GM13976 (cell line): ENCODE measurements around the gene MLC1.

Source experiments
- DNase-seq: peaks from one replicate; pipeline ENCODE4 v3.0.0; 2012; ENCODE audit warnings: low spot score
- CTCF ChIP-seq: IDR thresholded peaks from 2 replicates; pipeline ENCODE4 v1.5.1; 2012; ENCODE audit warnings: borderline replicate concordance, mild to moderate bottlenecking; ENCODE audit not compliant: insufficient read depth; ENCODE audit errors: extremely low read depth, missing control alignments, control extremely low read depth
- in situ Hi-C: fragments of 300-500 bp; cut with MboI; formaldehyde crosslinking; loops from one replicate; pipeline ENCODE4 v1.12.0; 2022; ENCODE audit warnings: low sequenced_read_pairs, mixed read lengths, inconsistent platforms; ENCODE audit not compliant: unreplicated experiment

The MLC1 gene

GRCh38 chr22:50019316-50019715 is 65.9 kb downstream of the MLC1 start:
- in situ Hi-C loops, result no loop called here
- no peak for TF ChIP-seq CTCF
- DNase-seq, result no peak

- in situ Hi-C loops, result no loop called here
- TF ChIP-seq CTCF, result no peak
- DNase-seq, result no peak
Measured at GRCh38 chr22:50018608-50019285, 66.5 kb downstream of the MLC1 start.

GRCh38 chr22:50017701-50018224 is 67.5 kb downstream of the MLC1 start:
- in situ Hi-C loops, result no loop called here
- no peak for DNase-seq
- no peak for TF ChIP-seq CTCF

- in situ Hi-C loops, result no loop called here
- DNase-seq, result peak; percentile 88
- no peak for TF ChIP-seq CTCF
Measured at GRCh38 chr22:50016988-50017700, 68.1 kb downstream of the MLC1 start.

GRCh38 chr22:50016308-50016987 is 68.8 kb downstream of the MLC1 start:
- TF ChIP-seq CTCF, result no peak
- in situ Hi-C loops, result no loop called here
- no peak for DNase-seq

- no peak for TF ChIP-seq CTCF
- no peak for DNase-seq
- in situ Hi-C loops, result no loop called here
Measured at GRCh38 chr22:50015451-50016307, 69.5 kb downstream of the MLC1 start.
